PFSK-1 (cell line): Measurements from ENCODE around the gene MYF6.

ENCODE experiments used
- FOXP2 ChIP-seq: optimal IDR thresholded peaks from 2 replicates; pipeline ENCODE3; 2011; ENCODE audit warnings: borderline replicate concordance, control low read depth, inconsistent platforms; ENCODE audit not compliant: insufficient read depth; ENCODE audit errors: extremely low read length, extremely low read depth
- POLR2AphosphoS5 ChIP-seq: IDR thresholded peaks from 2 replicates; pipeline ENCODE4 v1.6.1; 2012; ENCODE audit warnings: low read depth, mild to moderate bottlenecking, control low read depth, low read length, moderate library complexity
- REST ChIP-seq, 2 experiments: IDR thresholded peaks; 2 replicates each; pipeline versions ENCODE4 v1.6.1 to v1.8.0; 2011 to 2012; ENCODE audit warnings: low read depth in 2 of 2, low read length in 2 of 2, control low read depth in 1 of 2, inconsistent platforms in 1 of 2, mild to moderate bottlenecking in 1 of 2, moderate library complexity in 1 of 2; ENCODE audit not compliant: insufficient read depth in 1 of 2
- SIN3A ChIP-seq: IDR thresholded peaks from 2 replicates; pipeline ENCODE4 v1.6.1; 2012; ENCODE audit warnings: mild to moderate bottlenecking, low read length, moderate library complexity, borderline replicate concordance; ENCODE audit not compliant: insufficient read depth
- TAF1 ChIP-seq: IDR thresholded peaks from 2 replicates; pipeline ENCODE4 v1.6.1; 2012; ENCODE audit warnings: low read length, control low read depth, borderline replicate concordance; ENCODE audit not compliant: insufficient read depth

Gene MYF6

GRCh38 chr12:80749456-80749855 is 42.0 kb downstream of the MYF6 start:
- TF ChIP-seq FOXP2 (no peak), REST (IDR thresholded peaks at IDR 0.05; ENCODE audit: insufficient read depth in 1 of 2, low read depth in 2 of 2, low read length in 2 of 2) (no peak), TAF1 (no peak), SIN3A (no peak), POLR2AphosphoS5 (no peak)

- no peak for TF ChIP-seq TAF1
- TF ChIP-seq SIN3A = no peak
- TF ChIP-seq REST (IDR thresholded peaks at IDR 0.05; ENCODE audit: insufficient read depth in 1 of 2, low read depth in 2 of 2, low read length in 2 of 2) = no peak
- no peak for TF ChIP-seq FOXP2
- TF ChIP-seq POLR2AphosphoS5 = no peak
Observed at GRCh38 chr12:80752464-80752863, 45.0 kb downstream of the MYF6 start.

GRCh38 chr12:80754274-80754673 is 46.8 kb downstream of the MYF6 start:
- TF ChIP-seq TAF1 = no peak

- TF ChIP-seq SIN3A (no peak), REST (IDR thresholded peaks at IDR 0.05; ENCODE audit: insufficient read depth in 1 of 2, low read depth in 2 of 2, low read length in 2 of 2) (no peak), FOXP2 (no peak), TAF1 (no peak), POLR2AphosphoS5 (no peak)
Observed at GRCh38 chr12:80756875-80757274, 49.4 kb downstream of the MYF6 start.
